BJ (cell line): ENCODE data around the gene SLC35F1. TPM values are rescaled to one million over a fixed set of nuclear protein-coding genes. Genes with fewer than 3 reads are reported as not detected.
"Not testable (repeated sequence)": the region's sequence is repeated elsewhere in the genome, so short reads cannot be mapped to it uniquely, and the experiment has no call there.

Experiments used
- CTCF ChIA-PET: fragments of 350-600 bp; formaldehyde crosslinking; extraction: SDS; loops from one replicate; lab custom pipeline; 2021; ENCODE audit warnings: antibody characterized with exemption, inconsistent platforms; lab: Yijun Ruan, JAX
- POLR2A ChIA-PET: fragments of 300-600 bp; sonication (Branson Sonifier 250); formaldehyde crosslinking; extraction: SDS; loops from one replicate; lab custom pipeline; 2021; ENCODE audit warnings: antibody characterized with exemption; lab: Charles Lee
- DNase-seq: peaks from one replicate; pipeline ENCODE4 v3.0.0-alpha.2; 2011; ENCODE audit warnings: low read depth
- H3K27me3 ChIP-seq: 2 replicates; pipeline ENCODE4 v1.6.0; 2011; ENCODE audit warnings: low read length; ENCODE audit not compliant: control insufficient read depth, insufficient read depth
- H3K36me3 ChIP-seq: 2 replicates; pipeline ENCODE4 v1.5.1; 2011; ENCODE audit warnings: low read length; ENCODE audit not compliant: control insufficient read depth, insufficient read depth
- H3K4me3 ChIP-seq: 2 replicates; pipeline ENCODE4 v1.5.1; 2011; ENCODE audit warnings: low read depth, mild to moderate bottlenecking, control low read depth, low read length
- polyA minus RNA-seq: library from RNA; depleted of rRNA, polyadenylated mRNA; stranded (reverse); fragments of >200 nt; gene quantifications from 2 replicates; pipeline ENCODE4 v1.2.3, GENCODE V29; 2011; rRNA and poly(A)+ RNA removed
- polyA plus RNA-seq: library from polyadenylated mRNA; depleted of rRNA; stranded (reverse); fragments of >200 nt; gene quantifications from 2 replicates; pipeline ENCODE4 v1.2.3, GENCODE V29; 2011; rRNA removed
- TF ChIP-seq, protein P1 (sequence below): IDR thresholded peaks from 2 replicates; pipeline ENCODE4 v1.5.1; 2011; ENCODE audit warnings: low read depth, mild to moderate bottlenecking, control low read depth, inconsistent platforms, low read length, moderate library complexity; ENCODE audit not compliant: insufficient read depth

Gene SLC35F1
- polyA plus RNA-seq (0.02 TPM in 1 of 2 replicates, not detected in the other), polyA minus RNA-seq (0.10 TPM in 1 of 2 replicates, not detected in the other)

- Histone ChIP-seq H3K27me3 (peaks cover 9% of the 10 kb centered on the region), H3K4me3 (peak within 1 kb of the TSS; percentile 32), H3K36me3 (no peaks in the 10 kb centered on the region)
- no peak for DNase-seq
- TF ChIP-seq, protein P1, sequence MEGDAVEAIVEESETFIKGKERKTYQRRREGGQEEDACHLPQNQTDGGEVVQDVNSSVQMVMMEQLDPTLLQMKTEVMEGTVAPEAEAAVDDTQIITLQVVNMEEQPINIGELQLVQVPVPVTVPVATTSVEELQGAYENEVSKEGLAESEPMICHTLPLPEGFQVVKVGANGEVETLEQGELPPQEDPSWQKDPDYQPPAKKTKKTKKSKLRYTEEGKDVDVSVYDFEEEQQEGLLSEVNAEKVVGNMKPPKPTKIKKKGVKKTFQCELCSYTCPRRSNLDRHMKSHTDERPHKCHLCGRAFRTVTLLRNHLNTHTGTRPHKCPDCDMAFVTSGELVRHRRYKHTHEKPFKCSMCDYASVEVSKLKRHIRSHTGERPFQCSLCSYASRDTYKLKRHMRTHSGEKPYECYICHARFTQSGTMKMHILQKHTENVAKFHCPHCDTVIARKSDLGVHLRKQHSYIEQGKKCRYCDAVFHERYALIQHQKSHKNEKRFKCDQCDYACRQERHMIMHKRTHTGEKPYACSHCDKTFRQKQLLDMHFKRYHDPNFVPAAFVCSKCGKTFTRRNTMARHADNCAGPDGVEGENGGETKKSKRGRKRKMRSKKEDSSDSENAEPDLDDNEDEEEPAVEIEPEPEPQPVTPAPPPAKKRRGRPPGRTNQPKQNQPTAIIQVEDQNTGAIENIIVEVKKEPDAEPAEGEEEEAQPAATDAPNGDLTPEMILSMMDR: peak; percentile 46
- POLR2A ChIA-PET: no interaction called here
- CTCF ChIA-PET: no interaction called here
Observed at GRCh38 chr6:117906958-117907600, at the start of gene SLC35F1. Gene SLC35F1 (plus strand): TSS chr6:117907264.

DNA sequence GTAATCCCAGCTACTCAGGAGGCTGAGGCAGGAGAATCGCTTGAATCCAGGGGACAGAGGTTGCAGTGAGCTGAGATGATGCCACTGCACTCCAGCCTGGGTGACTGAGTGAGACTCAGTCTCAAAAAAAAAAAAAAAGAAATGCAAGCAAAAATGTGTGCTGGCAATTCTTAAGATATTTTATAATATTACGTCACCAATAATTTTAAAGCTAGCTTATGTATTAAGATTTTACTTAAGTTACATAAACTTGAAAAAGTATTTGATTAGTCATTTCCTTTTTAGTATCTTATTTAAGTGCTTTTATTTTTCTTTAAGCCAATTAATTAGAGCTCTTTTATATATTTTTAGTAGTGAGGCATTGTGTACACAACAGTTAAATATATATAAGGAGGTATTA is 48.5 kb upstream of the SLC35F1 start:
- H3K27me3 ChIP-seq, H3K4me3 ChIP-seq, H3K36me3 ChIP-seq, CTCF ChIA-PET, DNase-seq: not testable (repeated sequence)
- POLR2A ChIA-PET: interaction anchor here (0.7 kb wide), 1 partner anchor 28 kb away, joined by 8 read pairs; no protein-coding TSS in a partner anchor

GRCh38 chr6:117861545-117861944 is 45.5 kb upstream of the SLC35F1 start:
- DNase-seq: no peak
- H3K27me3 ChIP-seq: no peaks in the 10 kb centered on the region
- TF ChIP-seq, protein P1: no peak
- POLR2A ChIA-PET: no interaction called here
- CTCF ChIA-PET: no interaction called here
- no peaks in the 10 kb centered on the region for H3K36me3 ChIP-seq
- no peak overlapping the region for H3K4me3 ChIP-seq

DNA sequence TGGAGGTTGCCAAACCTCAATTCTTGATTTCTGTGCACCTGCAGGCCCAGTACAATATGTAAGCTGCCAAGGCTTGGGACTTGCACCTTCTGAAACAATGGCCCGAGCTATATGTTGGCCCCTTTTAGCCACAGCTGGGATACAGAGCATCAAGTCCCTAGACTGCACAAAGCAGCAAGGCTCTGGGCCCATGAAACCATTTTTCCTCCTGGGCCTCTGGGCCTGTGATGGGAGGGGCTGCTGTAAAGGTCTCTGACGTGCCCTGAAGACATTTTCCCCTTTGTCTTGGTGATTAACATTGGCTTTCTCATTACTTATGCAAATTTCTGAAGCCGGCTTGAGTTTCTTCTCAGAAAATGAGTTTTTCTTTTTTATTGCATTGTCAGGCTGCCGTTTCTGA is 40.5 kb upstream of the SLC35F1 start:
- Histone ChIP-seq H3K27me3 (no peaks in the 10 kb centered on the region), H3K4me3 (no peak overlapping the region), H3K36me3 (no peaks in the 10 kb centered on the region)
- TF ChIP-seq, protein P1: no peak
- no peak for DNase-seq
- POLR2A ChIA-PET: no interaction called here
- CTCF ChIA-PET: no interaction called here

DNA sequence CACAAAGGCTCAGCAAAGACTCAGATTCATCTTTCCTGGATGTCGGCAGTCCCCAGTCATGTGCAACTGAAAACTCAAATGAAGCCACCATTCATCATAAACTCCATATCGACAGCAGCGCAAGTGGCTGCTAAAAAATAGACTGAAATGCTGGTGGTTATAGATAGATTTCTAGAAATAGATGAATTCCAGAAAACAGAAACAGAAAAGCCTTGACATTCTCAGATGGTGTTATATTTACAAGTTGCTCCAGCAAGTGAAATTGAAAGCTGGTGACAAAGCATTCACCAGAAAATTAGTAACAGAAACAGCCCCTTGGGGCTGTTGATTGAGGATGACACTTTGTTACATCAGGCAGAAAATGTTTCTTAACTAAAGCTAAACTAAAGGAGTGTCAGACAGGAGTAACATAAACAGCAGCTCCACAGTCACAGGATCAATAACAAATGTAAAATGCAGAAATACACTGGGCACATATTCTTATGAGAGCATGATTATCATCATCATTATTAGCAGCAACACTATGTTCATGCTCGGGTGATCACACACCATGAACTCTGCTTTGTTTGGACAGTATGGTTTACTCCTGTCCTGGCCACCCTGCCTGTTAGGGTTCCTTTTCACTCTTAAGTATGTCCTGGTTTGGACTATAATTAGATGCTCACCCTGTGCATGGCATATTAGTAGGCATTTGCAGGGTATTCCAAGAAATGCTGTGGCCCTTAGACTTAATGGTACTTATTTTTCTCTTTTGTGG is 36.4 kb upstream of the SLC35F1 start:
- CTCF ChIA-PET: no interaction called here
- no peak for DNase-seq
- no peaks in the 10 kb centered on the region for H3K36me3 ChIP-seq
- POLR2A ChIA-PET: no interaction called here
- TF ChIP-seq, protein P1: no peak
- no peak overlapping the region for H3K4me3 ChIP-seq
- H3K27me3 ChIP-seq: no peaks in the 10 kb centered on the region
